Transverse colon (tissue), 4 donors: Measurements from ENCODE around the gene SHC3. TPM values are rescaled to one million over a fixed set of nuclear protein-coding genes. Genes with fewer than 3 reads are reported as not detected.
A peak's percentile ranks its signal among the peaks of the same experiment; 100 is the strongest.

ENCODE experiments used
- DNase-seq: peaks from one replicate; pipeline ENCODE4 v3.0.0-alpha.2; 2019
- H3K27ac ChIP-seq, 4 donors: fragments of 200-600 bp; sonication (generic); 2 replicates each; pipeline ENCODE4 v1.5.1; 2016 to 2018; ENCODE audit warnings: inconsistent platforms in 4 of 4
- H3K27me3 ChIP-seq: fragments of 200-600 bp; sonication (generic); 2 replicates; pipeline ENCODE4 v1.5.1; 2017; ENCODE audit warnings: inconsistent platforms
- H3K36me3 ChIP-seq, 4 donors: fragments of 200-600 bp; sonication (generic); 2 replicates each; pipeline ENCODE4 v1.5.1; 2017 to 2019; ENCODE audit warnings: inconsistent platforms in 4 of 4
- H3K4me1 ChIP-seq, 4 donors: fragments of 200-600 bp; sonication (generic); 2 replicates each; pipeline ENCODE4 v1.5.1; 2017 to 2020; ENCODE audit warnings: inconsistent platforms in 4 of 4
- H3K4me3 ChIP-seq, 4 donors: fragments of 200-600 bp; sonication (generic); 1 replicate in 1 of 4; 2 replicates in 3 of 4; pipeline versions ENCODE4 v1.5.1 to v1.6.1; 2017 to 2019; ENCODE audit warnings: inconsistent platforms in 4 of 4
- H3K9me3 ChIP-seq, 2 donors: fragments of 200-600 bp; sonication (generic); 2 replicates each; pipeline ENCODE4 v1.5.1; 2017 to 2019; ENCODE audit warnings: inconsistent platforms in 2 of 2
- CTCF ChIP-seq, 5 experiments: fragments of 200-600 bp in 3 of 5; fragments of 450-650 bp in 2 of 5; sonication (generic) in 3 of 5; IDR thresholded peaks; 1 replicate in 2 of 5; 2 replicates in 3 of 5; pipeline ENCODE4 v1.5.1; 2016 to 2017; ENCODE audit warnings: antibody characterized with exemption in 5 of 5, inconsistent platforms in 3 of 5, mild to moderate bottlenecking in 2 of 5, moderate library complexity in 1 of 5
- EP300 ChIP-seq: sonication (generic); formaldehyde crosslinking; IDR thresholded peaks from one replicate; pipeline ENCODE4 v1.6.1; 2017; ENCODE audit warnings: antibody characterized with exemption, low read depth
- POLR2A ChIP-seq: fragments of 450-650 bp; IDR thresholded peaks from one replicate; pipeline ENCODE4 v1.6.1; 2016; ENCODE audit warnings: antibody characterized with exemption, mild to moderate bottlenecking, moderate library complexity
- POLR2AphosphoS5 ChIP-seq, 3 donors: sonication (generic); formaldehyde crosslinking; IDR thresholded peaks; one replicate each; pipeline ENCODE4 v1.6.1; 2016; ENCODE audit warnings: antibody characterized with exemption in 3 of 3
- WGBS, 2 donors: methylation state at CpG; one replicate each; pipeline ENCODE4 v1.1.5; 2018; ENCODE audit warnings: low coverage in 1 of 2; 5-methylcytosine and 5-hydroxymethylcytosine counted together
- in situ Hi-C, 4 donors: fragments of 200-750 bp; cut with MboI; loops; one replicate each; pipeline versions ENCODE4 v1.15.0 to v1.15.1; 2017; ENCODE audit warnings: low sequenced_read_pairs in 3 of 4, low pct_ligation_motif_present in 1 of 4, low pct_unique_long_range_greater_than_20kb in 1 of 4
- intact Hi-C: fragments of 100-400 bp; cut with DNase I; formaldehyde crosslinking; loops from one replicate; pipeline ENCODE4 v1.15.1; 2023; ENCODE audit warnings: low total_unique reads
- total RNA-seq, 4 donors: library from RNA; depleted of rRNA; stranded (reverse); fragments of >200 nt; gene quantifications; one replicate each; pipeline ENCODE4 v1.1.0, GENCODE V29; 2016

The SHC3 gene
- total RNA-seq, 4 donors from 2014 or later: 1.1 to 4.8 (median 2.7) TPM

GRCh38 chr9:88993327-88993726 is 185.3 kb downstream of the SHC3 start:
- intact Hi-C loops: no loop called here
- in situ Hi-C loops: loop anchor here in 1 of 4 donors (25.0 kb wide), 1 partner anchor 1306 kb away; no protein-coding TSS in a partner anchor
- no peaks in the 10 kb centered on the region for H3K36me3 ChIP-seq
- peaks cover 3 to 45% (median 6%) of the 10 kb centered on the region in 4 donors for H3K4me1 ChIP-seq
- no peaks in the 10 kb centered on the region for H3K9me3 ChIP-seq
- no peak for TF ChIP-seq POLR2AphosphoS5 (IDR thresholded peaks at IDR 0.05)
- TF ChIP-seq EP300: no peak
- no peak for TF ChIP-seq POLR2A
- no peak for TF ChIP-seq CTCF (IDR thresholded peaks at IDR 0.05)
- H3K27ac ChIP-seq: peak overlapping the region in 2 of 4 donors; percentile 29 to 41
- H3K4me3 ChIP-seq: peak overlapping the region in 1 of 4 donors; percentile 72
- H3K27me3 ChIP-seq: peaks cover 35% of the 10 kb centered on the region
- DNase-seq: no peak
- WGBS, 2 donors: 41 to 54% methylated on average over 2 of the region's 2 CpGs

GRCh38 chr9:88992556-88992955 is 186.1 kb downstream of the SHC3 start:
- no peak for DNase-seq
- H3K4me1 ChIP-seq: peaks cover 3 to 42% (median 6%) of the 10 kb centered on the region in 4 donors
- in situ Hi-C loops (loop anchor here in 1 of 4 donors (25.0 kb wide), 1 partner anchor 1305 kb away; no protein-coding TSS in a partner anchor), intact Hi-C loops (no loop called here)
- H3K27ac ChIP-seq: no peak overlapping the region
- TF ChIP-seq EP300 (no peak), POLR2A (no peak), POLR2AphosphoS5 (IDR thresholded peaks at IDR 0.05) (no peak), CTCF (IDR thresholded peaks at IDR 0.05) (no peak)
- H3K36me3 ChIP-seq: no peaks in the 10 kb centered on the region
- H3K9me3 ChIP-seq: no peaks in the 10 kb centered on the region
- 76 to 92% methylated on average over 4 of the region's 4 CpGs for WGBS, 2 donors
- peak overlapping the region in 3 of 4 donors; percentile 38 to 72 (median 59) for H3K4me3 ChIP-seq
- peaks cover 35% of the 10 kb centered on the region for H3K27me3 ChIP-seq

- no peak for TF ChIP-seq POLR2A
- TF ChIP-seq POLR2AphosphoS5 (IDR thresholded peaks at IDR 0.05): peak; percentile 23 to 83 (median 45)
- peak in 1 of 5 experiments; percentile 8 for TF ChIP-seq CTCF (IDR thresholded peaks at IDR 0.05)
- TF ChIP-seq EP300: no peak
- H3K27ac ChIP-seq: peak within 1 kb of the TSS; percentile 74 to 84 (median 80)
- no peaks in the 10 kb centered on the region for H3K9me3 ChIP-seq
- DNase-seq: peak; percentile 31
- in situ Hi-C loops (loop anchor here in 1 of 4 donors (25.0 kb wide), 1 partner anchor 1304 kb away; no protein-coding TSS in a partner anchor), intact Hi-C loops (no loop called here)
- H3K4me1 ChIP-seq: peaks cover 3 to 42% (median 6%) of the 10 kb centered on the region in 4 donors
- peaks cover 35% of the 10 kb centered on the region for H3K27me3 ChIP-seq
- no peaks in the 10 kb centered on the region for H3K36me3 ChIP-seq
- 0 to 9% methylated on average over 1 to 55 of the region's 94 CpGs for WGBS, 2 donors
- peak within 1 kb of the TSS; percentile 3 to 72 (median 48) for H3K4me3 ChIP-seq
Observed at GRCh38 chr9:88991066-88992034, 187.3 kb downstream of the SHC3 start, which contains the start of gene S1PR3. TSS of gene S1PR3 (plus strand) at chr9:88991468. CDS start at chr9:89001201, 9,733 bp downstream.

GRCh38 chr9:88990729-88991065 is 187.9 kb downstream of the SHC3 start:
- Histone ChIP-seq H3K36me3 (no peaks in the 10 kb centered on the region), H3K4me1 (peaks cover 3 to 42% (median 6%) of the 10 kb centered on the region in 4 donors), H3K4me3 (peak overlapping the region in 3 of 4 donors; percentile 38 to 72 (median 59)), H3K9me3 (no peaks in the 10 kb centered on the region), H3K27me3 (peaks cover 35% of the 10 kb centered on the region), H3K27ac (peak overlapping the region; percentile 74 to 84 (median 80))
- TF ChIP-seq POLR2A (no peak), EP300 (no peak), CTCF (IDR thresholded peaks at IDR 0.05) (no peak), POLR2AphosphoS5 (IDR thresholded peaks at IDR 0.05) (no peak)
- no peak for DNase-seq
- intact Hi-C loops (no loop called here), in situ Hi-C loops (loop anchor here in 1 of 4 donors (25.0 kb wide), 1 partner anchor 1303 kb away; no protein-coding TSS in a partner anchor)
- WGBS, 2 donors: 58% methylated on average over 21 of the region's 21 CpGs; no CpG with 5 or more reads in 1 of the 2 donors
